GM21423 (cell line): Measurements from ENCODE around the gene FYN.
"Not testable (repeated sequence)": the region's sequence is repeated elsewhere in the genome, so short reads cannot be mapped to it uniquely, and the experiment has no call there.

Experiments used
- ATAC-seq: cut with Tn5 transposase; IDR thresholded peaks from one replicate; pipeline ENCODE4 v1.9.1; 2021; ENCODE audit warnings: mild to moderate bottlenecking, moderate library complexity; ENCODE audit not compliant: unreplicated experiment

Gene FYN

DNA sequence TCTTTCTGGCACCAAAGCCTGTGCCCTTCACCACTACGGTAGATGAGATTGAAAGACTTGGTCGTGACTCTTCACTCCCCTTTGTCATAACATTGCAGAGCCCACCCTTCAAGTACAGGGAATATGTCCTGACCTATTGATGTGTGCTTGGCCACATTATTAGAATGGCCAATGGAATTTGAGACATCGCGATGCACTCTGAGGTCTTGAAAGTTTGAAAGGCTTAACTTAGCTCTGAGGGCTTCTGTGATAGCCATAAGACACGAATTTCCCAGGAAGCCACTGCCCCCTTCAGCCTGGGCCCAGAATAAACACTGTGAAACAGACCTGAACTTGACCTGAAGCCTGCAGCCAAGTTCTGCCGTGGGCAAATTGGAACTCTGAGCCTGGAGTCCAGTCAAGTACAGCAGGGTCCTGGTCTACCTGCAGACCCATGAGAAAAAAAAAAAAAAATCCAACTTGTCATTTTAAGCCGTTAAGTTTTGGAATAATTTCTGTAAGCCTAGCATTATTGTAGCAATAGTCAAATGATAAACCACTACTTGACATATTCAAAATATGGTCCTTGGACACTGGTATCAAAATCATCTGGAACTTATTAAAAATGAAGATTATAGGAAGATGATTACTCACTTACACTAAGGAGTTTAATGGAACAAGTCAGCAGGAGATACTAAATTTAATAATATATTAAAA, 230.6 kb downstream of the FYN start:
- peak; percentile 74 for ATAC-seq

DNA sequence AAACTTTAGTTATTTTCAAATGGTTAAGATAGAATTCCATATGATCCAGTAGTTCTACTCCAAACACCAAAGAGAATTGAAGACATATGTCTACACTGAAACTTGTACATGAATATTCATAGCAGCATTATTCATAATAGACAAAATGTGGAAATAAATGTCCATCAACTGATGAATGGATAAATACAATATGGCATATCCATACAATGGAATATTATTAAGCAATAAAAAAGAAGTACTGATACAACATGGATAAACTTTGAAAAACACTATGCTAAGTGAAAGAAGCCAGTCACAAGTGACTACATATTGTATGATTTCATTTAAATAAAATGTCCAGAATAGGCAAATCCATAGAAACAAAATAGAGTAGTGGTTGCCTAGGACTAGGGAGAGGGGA, 234.0 kb downstream of the FYN start:
- ATAC-seq = no peak

DNA sequence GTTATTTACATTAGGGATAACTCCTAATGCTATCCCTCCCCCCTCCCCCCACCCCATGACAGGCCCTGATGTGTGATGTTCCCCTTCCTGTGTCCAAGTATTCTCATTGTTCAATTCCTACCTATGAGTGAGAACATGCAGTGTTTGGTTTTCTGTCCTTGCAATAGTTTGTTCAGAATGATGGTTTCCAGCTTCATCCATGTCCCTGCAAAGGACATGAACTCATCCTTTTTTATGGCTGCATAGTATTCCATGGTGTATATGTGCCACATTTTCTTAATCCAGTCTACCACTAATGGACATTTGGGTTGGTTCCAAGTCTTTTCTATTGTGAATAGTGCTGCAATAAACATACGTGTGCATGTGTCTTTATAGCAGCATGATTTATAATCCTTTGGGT, 238.3 kb downstream of the FYN start:
- ATAC-seq = not testable (repeated sequence)

DNA sequence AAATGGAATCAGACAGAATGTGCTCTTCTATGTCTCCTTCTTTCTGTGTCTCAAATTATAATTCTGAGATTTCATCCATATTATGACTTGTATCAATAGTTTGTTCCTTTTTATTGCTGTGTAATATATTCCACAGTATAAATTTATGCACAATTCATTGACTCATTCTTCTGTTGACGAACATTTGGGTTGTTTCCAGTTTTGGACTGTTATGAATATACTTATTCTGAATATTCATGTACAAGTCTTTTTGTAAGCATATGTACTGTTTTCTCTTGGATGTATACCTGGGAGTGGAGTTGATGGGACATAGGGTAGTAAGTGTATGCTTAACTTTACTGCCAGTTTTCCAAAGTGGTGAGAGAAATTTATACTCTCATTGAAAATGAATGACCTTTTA, 239.4 kb downstream of the FYN start:
- ATAC-seq = no peak

DNA sequence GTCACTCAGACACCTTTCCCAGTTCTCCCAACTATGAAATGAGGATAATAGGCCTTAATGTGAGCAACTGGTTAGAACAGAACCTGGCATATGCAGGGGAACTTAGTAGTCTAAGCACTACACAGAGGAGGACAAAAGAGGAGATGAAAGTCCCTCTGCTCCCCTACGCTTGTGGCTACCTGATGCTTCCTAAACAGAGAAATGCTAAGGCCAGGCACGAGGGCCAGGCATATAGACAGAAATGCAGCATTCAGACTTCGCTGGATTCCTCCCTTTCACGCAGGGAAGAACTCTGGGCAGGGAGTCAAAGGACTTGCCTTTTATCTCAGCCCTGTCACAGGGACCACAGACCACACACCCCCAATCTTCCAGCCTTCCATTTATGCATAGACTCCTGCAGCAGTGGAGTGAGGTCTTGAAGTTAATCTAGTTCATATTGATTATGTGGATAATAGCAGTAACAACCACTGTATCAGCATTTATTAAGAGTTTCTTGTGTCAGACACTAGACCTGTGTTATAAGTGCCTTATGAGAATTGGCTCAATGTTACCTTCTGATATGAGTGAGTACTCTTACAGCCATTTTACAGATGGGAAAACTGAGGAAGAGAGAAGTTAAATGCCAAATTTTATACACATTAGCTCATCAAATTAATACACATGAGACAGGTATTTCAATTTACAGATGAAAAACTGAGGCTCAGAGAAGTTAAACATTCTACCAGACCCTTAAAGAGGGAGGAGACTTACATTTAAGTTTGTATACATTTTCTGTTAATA, 240.6 kb downstream of the FYN start:
- no peak for ATAC-seq

DNA sequence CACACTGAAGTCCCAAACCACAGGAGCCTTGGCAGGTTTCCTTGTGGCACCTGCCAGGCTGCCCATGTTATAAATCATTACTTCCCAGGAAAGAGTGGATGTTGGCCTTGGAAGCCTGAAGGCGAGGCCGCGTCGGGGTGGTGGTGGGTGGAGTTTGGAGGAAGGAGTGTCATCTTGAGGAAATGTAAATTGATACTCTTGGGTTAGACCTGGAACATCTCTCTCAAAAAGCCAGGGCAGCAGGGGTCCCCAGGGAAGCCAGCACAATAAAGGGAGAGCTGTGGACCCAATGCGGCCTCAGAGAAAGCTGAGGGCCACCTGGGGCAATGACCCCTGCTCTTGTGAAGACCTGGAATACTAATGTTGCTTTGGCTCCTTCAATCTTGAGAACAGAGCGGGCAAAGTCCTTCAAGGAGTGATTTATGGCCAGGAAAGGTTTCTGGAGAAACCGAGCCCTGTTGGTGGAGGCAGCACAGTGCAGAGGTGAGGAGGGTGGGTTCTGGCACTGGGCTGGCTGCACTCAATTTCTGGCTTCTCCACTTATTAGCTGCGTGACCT, 241.3 kb downstream of the FYN start:
- no peak for ATAC-seq

DNA sequence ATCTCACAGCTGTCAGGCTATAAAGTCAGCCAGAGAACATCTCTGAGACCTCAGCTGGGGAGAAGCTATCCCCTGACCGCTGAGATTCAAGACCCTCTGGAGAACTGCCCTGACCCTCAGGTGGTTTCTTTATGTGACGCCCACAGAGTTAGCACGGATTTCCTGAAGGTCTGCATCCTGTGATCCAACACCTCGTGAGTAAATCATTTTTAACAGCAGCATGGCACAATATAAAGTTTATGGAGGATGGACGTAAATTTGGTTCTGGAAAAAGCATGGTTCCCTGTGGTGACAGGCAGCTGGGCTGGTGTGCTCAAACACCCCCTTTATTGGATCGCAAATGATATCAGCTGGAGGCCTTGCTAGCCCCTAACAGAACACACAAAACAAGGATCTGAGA, 242.2 kb downstream of the FYN start:
- no peak for ATAC-seq

DNA sequence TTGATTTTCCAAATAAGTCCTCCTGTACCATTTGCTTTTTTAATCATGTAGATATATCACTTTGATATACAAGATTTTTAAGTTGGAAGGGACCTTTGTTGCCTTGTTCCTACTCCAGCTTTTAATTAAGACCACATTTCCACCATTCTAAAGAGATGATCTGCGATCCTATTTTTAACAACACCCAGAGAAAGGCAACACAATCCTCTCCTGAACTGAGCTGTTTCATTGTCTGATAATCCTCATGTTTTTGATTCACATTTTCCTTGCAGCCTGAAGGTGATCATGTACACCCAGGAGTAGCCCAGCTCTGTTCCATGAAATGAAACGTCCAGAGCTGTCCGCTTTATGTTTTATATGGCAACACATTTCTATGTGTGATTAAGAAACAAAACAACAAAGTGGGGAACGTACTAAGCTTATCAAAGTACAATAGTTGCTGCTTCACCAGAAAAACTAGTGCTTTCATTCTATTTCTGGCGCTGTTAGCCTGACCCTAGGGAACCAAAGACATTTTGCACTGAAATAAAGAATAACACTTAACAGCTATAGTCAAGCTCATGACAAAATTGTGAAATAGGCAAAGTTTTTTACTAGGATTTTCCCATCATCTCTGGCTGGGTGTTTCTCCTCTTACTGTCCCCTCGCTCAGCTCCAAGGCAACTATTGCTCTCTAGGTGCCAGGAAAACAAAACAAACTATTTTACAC, 245.0 kb downstream of the FYN start:
- no peak for ATAC-seq

DNA sequence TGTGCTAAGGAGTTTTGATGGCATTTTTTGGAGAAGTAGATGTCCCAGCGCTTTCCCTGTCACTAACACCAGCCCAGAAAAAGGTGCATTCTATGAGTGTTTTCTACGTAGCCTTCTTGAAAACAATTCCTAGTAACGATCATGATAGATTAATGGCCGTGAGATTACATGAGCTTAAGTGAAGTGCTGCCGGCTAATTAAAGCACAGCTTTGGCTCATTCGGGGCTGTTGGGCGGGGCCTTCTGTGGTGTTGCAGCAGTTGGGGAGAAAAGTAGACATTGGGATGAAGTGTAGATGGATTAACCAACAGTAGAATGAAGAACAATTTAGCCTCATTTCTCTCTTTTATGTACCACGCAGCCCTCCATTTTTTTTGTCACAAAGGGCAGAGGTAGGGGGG, 246.8 kb downstream of the FYN start:
- ATAC-seq = no peak

DNA sequence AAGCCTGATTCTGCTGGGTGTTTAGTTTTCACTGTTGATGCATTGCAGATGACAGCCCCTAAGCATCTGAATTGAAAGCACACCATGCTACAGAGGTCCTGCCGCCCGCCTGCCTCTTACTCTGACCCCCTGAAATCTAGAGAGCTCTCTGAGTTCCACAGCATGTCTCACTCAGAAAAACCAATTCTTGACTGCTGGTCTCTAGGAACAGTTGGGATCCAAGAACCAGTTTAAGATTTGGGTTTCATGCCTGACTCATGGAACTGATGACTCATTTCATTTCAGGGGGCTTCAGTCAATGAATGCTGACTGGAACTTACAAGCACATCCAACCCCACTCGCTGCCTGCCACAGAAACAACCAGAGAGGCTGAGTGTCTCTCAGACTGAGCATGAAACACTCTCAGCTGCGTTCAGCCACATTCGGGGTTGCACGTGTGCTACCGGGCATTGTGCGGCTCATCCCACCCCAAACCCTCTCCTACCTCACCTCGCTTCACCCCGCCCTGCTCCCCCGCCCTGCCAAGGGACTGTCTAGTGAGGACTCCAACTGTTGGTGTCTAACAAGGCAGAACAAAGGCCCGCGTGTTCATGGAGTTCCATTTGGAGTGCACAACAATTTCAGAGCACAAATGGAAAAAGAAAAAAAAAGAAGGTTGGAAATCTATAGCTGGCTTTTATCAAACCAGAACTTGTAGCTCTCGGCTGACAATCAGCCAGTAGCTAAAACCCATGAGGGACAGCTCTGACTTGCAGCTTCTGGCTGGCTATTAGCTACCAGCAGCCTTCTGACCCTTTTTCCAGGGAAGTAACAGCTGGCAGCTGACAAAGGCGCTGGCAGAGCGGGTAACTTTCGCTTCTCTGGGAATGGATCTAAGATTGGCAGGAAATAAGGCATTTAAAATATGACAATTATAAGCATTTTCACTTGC, 247.5 kb downstream of the FYN start:
- no peak for ATAC-seq

DNA sequence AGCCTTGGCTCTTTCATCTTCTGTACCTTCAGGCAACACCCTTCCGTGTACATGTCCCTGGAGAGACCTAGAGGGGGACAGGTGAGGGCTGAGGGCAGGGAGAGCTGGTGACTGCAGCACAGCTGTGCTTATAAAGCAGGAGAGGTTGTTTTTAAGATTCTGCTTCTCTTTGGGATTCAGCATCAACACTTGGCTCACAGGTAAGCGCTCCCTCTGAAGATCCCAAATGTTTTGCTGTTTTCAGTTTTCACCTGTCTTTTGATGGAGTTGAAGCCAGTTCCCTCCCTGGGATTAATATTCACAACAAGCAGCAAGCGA, 248.2 kb downstream of the FYN start:
- no peak for ATAC-seq

DNA sequence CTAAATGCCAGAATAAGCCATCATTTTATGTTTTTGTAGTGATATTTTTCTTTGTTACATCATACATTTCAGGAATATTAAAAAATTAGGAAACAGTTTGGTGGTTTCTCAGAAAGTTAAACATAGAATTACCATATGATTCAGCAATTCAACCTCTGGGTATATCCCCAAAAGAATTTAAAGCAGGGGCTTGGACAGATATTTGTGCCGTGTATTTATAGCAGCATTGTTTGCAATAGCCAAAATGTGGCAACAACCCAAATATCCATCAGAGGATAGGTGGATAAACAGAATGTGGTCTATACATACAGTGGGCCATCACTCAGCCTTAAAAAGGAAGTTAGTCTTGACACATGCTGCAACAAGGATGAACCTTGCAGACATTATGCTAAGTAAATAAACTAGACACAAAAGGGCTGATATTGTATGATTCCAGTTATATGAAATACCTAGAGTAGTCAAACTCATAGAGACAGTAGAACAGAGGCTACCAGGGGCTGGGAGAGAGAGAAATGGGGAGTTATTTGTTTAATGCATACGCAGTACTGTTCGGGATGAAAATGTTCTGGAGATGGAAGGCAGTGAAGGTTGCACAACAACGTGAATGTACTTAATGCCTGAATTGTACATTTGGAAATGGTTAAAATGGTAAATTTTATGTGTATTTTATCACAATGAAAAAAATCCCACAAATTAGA, 248.7 kb downstream of the FYN start:
- ATAC-seq = no peak

DNA sequence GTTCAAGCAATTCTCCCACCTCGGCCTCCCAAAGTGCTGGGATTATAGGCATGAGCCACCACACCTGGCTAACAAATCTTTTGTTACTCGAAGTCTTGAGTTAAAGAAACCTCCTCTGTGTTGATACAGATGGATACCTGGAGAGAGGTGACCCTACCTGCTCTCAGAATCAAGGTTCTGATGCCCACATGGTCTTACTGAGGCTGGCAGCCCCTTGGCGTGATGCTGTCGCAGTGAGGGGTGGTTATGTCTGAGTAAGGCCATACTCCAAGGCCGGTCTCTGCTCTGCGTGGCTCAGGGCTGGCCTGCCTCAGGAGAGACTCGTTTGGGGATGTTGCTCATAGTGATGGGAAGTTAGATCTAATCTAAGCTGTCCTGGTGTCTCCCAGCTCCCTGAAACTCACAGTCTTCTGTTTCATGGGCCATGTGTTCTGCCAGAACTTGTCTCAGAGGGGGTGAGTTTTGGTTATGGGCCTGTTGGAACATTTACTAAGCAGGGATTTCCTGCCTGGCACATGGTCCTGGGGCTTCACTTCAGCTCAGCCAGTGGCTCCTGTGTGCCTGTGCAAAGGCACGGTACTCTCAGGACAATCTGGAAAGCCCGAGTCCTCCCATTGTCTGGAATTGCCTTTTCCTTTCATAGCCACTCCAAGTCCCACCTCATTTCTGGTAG, 250.1 kb downstream of the FYN start:
- no peak for ATAC-seq

DNA sequence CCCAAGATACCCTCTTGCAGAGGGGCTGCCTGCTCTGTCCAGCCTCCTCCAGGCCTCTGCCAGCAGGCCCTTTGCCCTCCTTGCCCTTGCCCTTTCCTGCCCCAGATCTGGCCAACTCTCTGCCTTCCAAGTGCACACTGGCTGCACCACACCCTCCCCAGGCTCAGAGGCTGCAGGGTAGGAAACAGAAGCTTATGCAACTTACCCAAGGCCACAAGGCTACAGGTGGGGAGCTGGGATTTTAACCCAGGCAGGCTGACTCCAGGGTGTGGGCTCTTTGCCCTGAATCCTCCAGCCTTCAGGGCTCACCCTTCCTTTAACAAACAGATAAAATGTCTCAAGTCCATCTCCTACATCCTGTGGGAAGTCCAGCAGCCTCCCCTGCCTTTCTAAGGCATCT, 253.1 kb downstream of the FYN start:
- ATAC-seq = no peak

DNA sequence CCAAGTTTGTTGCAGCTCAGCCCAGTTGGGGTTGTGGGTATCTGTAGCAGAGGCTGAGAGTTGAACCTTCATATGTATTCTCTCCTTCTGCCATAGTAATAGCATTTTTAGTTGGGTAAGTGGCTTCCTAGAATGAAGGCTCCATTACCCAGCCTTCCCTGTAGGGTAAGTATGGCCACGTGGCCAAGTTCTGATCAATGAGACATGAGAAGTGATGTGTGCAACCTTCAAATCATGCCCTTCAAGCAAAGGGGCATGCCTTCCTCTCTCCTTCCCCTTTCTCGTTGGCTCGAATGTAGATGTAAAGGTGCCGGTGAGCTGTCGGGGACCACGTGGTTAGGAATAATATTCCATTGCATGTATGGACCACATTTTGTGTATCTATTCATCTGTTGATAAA, 254.8 kb downstream of the FYN start:
- ATAC-seq = no peak

DNA sequence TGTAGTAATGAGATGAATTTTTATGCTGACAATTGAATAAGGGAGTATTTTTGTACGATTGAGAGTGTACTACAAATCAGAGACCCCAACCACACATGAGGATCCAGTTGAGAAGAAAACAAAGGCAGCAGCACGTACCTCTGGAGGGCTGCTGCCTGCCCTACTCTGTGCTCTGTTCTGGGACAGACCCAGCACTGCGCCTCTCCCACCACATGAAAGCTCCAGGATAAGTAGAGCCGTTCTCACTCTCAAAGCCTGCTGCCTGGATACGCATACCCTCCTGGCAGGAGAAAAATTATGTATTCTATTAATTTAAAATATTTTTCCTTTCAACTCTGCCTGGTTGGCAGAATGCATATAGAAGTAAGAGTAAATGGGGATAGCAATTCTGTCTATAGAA, 256.1 kb downstream of the FYN start:
- ATAC-seq = no peak

DNA sequence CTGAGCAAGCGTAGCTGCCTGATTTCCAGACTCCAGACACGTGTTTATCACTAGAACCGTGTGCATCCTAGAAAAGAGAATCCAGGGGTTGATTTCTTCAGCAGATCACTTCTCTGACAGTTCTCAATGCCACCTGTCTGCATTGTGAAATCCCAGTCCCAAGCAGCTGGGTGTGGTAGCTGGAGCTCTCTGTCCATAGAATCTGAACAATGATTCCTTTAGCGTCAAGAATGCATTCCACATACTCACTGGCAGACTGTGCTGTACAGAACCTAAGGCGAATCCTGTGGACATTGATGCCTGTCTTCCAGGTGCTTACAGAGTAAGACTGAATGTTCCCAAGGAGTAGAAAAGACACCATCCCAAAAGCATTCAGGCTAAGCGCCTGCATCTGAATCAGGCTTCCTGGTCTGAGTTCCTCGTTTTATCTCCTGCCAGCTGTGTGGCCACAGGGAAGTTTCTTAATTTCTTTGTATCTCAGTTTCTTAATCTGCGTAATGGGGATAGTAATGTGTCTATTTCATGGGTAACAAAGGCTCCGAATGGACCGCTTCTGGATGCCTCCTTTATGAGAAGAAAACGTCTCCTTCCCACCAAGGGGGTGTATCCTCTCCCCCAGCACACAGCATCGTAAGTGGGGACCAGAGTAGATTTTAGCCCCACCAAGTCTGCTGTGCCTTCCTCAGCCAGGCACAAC, 257.2 kb downstream of the FYN start:
- ATAC-seq = no peak

DNA sequence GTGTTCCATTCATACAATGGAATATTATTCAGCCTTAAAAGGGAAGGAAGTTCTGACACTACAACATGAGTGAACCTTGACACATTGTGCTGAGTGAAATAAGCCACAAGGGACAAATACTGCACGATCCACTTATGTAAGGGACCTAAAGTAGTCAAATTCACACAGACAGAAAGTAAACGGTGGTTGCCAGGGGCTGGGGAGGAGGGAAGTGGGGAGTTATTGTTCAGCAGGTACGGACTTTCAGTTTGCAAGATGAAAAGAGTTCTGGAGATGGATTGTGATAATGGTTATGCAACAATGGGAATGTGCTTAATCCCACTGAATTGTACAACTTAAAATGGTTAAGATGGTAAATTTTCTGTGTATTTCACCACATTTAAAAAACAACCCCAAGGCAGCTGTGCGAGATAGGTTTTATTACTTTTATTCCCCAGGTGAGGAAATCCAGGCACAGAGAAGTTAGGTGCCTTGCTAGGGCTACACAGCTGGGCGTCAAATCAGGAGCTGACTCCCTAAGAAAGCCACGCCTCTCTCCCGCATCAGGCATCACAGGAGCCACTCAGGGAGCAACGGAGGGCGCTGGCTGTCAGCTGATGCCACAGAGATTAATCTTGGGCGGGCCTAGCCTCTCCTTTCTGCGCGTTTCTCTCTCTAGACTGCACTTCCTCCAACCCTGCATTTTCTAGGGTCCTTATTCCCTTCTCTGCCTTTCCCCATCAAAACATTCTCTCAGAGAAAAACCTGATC, 258.2 kb downstream of the FYN start:
- no peak for ATAC-seq
